CD8-positive, alpha-beta memory T cell (primary cell): ENCODE measurements around the gene KLC1. TPM values are rescaled to one million over a fixed set of nuclear protein-coding genes. Genes with fewer than 3 reads are reported as not detected.

Experiments
- CTCF ChIA-PET: fragments of 350-600 bp; sonication (Branson Sonifier 250); formaldehyde crosslinking; loops from one replicate; lab custom pipeline; 2021; ENCODE audit warnings: antibody characterized with exemption; lab: Charles Lee
- POLR2A ChIA-PET: fragments of 350-600 bp; sonication (Branson Sonifier 250); formaldehyde crosslinking; loops from one replicate; lab custom pipeline; 2021; ENCODE audit warnings: antibody characterized with exemption; lab: Charles Lee
- DNase-seq, 5 donors: peaks; one replicate each; pipeline versions ENCODE4 v3.0.0 to v3.0.0-alpha.2; 2020 to 2022; ENCODE audit warnings: mixed read lengths in 1 of 5
- H3K27ac ChIP-seq: one replicate; pipeline ENCODE4 v1.7.0; 2013; ENCODE audit warnings: low read depth, mild to moderate bottlenecking, low read length, moderate library complexity
- H3K27me3 ChIP-seq: 2 replicates; pipeline ENCODE4 v1.7.0; 2013; ENCODE audit warnings: low read length, mild to moderate bottlenecking; ENCODE audit not compliant: insufficient read depth, poor library complexity, severe bottlenecking
- H3K36me3 ChIP-seq: 2 replicates; pipeline ENCODE4 v1.7.0; 2013; ENCODE audit warnings: mild to moderate bottlenecking, low read length, moderate library complexity; ENCODE audit not compliant: insufficient read depth
- H3K4me1 ChIP-seq: 2 replicates; pipeline ENCODE4 v1.7.0; 2013; ENCODE audit warnings: mild to moderate bottlenecking, low read length, moderate library complexity; ENCODE audit not compliant: insufficient read depth
- H3K4me3 ChIP-seq: 2 replicates; pipeline ENCODE4 v1.7.0; 2013; ENCODE audit warnings: mild to moderate bottlenecking, low read length
- H3K9me3 ChIP-seq: 2 replicates; pipeline ENCODE4 v1.7.0; 2013; ENCODE audit warnings: mild to moderate bottlenecking, low read length
- H3K27ac Mint-ChIP-seq, 8 donors: one replicate each; pipeline ENCODE4 v1.8.0; 2020 to 2021; ENCODE audit warnings: mixed read lengths in 8 of 8, mild to moderate bottlenecking in 6 of 8, inconsistent platforms in 3 of 8, moderate library complexity in 3 of 8
- H3K27me3 Mint-ChIP-seq, 2 donors: one replicate each; pipeline ENCODE4 v1.8.0; 2020 to 2021; ENCODE audit warnings: mixed read lengths in 2 of 2, mild to moderate bottlenecking in 1 of 2, moderate library complexity in 1 of 2
- H3K36me3 Mint-ChIP-seq, 3 donors: one replicate each; pipeline ENCODE4 v1.8.0; 2020 to 2021; ENCODE audit warnings: mixed read lengths in 3 of 3, inconsistent platforms in 1 of 3, mild to moderate bottlenecking in 1 of 3
- H3K4me1 Mint-ChIP-seq, 3 donors: one replicate each; pipeline ENCODE4 v1.8.0; 2020 to 2021; ENCODE audit warnings: mixed read lengths in 3 of 3, inconsistent platforms in 1 of 3, mild to moderate bottlenecking in 1 of 3
- H3K4me3 Mint-ChIP-seq, 7 donors: one replicate each; pipeline ENCODE4 v1.8.0; 2020 to 2021; ENCODE audit warnings: mixed read lengths in 7 of 7, mild to moderate bottlenecking in 6 of 7, moderate library complexity in 4 of 7, inconsistent platforms in 2 of 7
- H3K9me3 Mint-ChIP-seq, 5 donors: one replicate each; pipeline ENCODE4 v1.8.0; 2020 to 2022; ENCODE audit warnings: mixed read lengths in 5 of 5, mild to moderate bottlenecking in 3 of 5, moderate library complexity in 2 of 5, inconsistent platforms in 1 of 5
- polyA plus RNA-seq: library from polyadenylated mRNA; unstranded; fragments of 300-500 nt; fragmentation: Illumina TruSeq; gene quantifications from one replicate; pipeline ENCODE4 v1.2.3, GENCODE V29; 2021
- total RNA-seq, 2 experiments: library from RNA; stranded (reverse); gene quantifications; one replicate each; pipeline ENCODE4 v1.2.3, GENCODE V29; 2021

The KLC1 gene
- total and polyA plus RNA-seq, 3 experiments from 2014 or later, result 92.0 to 143 (median 141) TPM

- DNase-seq, result peak in 2 of 5 donors; percentile 7 to 38
- ChIA-PET CTCF (interaction anchor here (1.1 kb wide), 1 partner anchor 93 kb away, joined by 3 read pairs; no protein-coding TSS in a partner anchor), POLR2A (no interaction called here)
- peaks cover 74% of the 10 kb centered on the region for H3K36me3 ChIP-seq
- Mint-ChIP-seq H3K27ac (peak overlapping the region in 3 of 8 donors; percentile 26 to 66 (median 53)), H3K27me3 (no peaks in the 10 kb centered on the region), H3K9me3 (no peaks in the 10 kb centered on the region), H3K36me3 (peaks cover 4 to 86% (median 23%) of the 10 kb centered on the region in 3 donors), H3K4me3 (no peak overlapping the region), H3K4me1 (peaks cover 0 to 3% (median 0%) of the 10 kb centered on the region in 3 donors)
- H3K27me3 ChIP-seq, result no peaks in the 10 kb centered on the region
- H3K9me3 ChIP-seq, result no peaks in the 10 kb centered on the region
- H3K4me3 ChIP-seq, result no peak overlapping the region
- H3K27ac ChIP-seq, result no peak overlapping the region
- no peaks in the 10 kb centered on the region for H3K4me1 ChIP-seq
These were observed 50.3 kb downstream of the KLC1 start for GRCh38 chr14:103679351-103679750.

- ChIA-PET CTCF (interaction anchor here (1.1 kb wide), 1 partner anchor 94 kb away, joined by 3 read pairs; no protein-coding TSS in a partner anchor), POLR2A (interaction anchor here (0.8 to 0.9 kb wide), 2 partner anchors 30 to 43 kb away, joined by 3 to 7 read pairs; no protein-coding TSS in a partner anchor)
- no peaks in the 10 kb centered on the region for H3K4me1 ChIP-seq
- H3K9me3 ChIP-seq, result no peaks in the 10 kb centered on the region
- H3K27me3 ChIP-seq, result no peaks in the 10 kb centered on the region
- Mint-ChIP-seq H3K36me3 (peaks cover 0 to 88% (median 22%) of the 10 kb centered on the region in 3 donors), H3K4me3 (no peak overlapping the region), H3K27me3 (no peaks in the 10 kb centered on the region), H3K27ac (peak overlapping the region in 1 of 8 donors; percentile 11), H3K9me3 (no peaks in the 10 kb centered on the region), H3K4me1 (peaks cover 0 to 3% (median 0%) of the 10 kb centered on the region in 3 donors)
- H3K36me3 ChIP-seq, result peaks cover 62% of the 10 kb centered on the region
- H3K27ac ChIP-seq, result no peak overlapping the region
- no peak overlapping the region for H3K4me3 ChIP-seq
- DNase-seq, result no peak
These were observed 51.6 kb downstream of the KLC1 start for GRCh38 chr14:103680491-103681231.

- no peaks in the 10 kb centered on the region for H3K9me3 ChIP-seq
- Mint-ChIP-seq H3K36me3 (peaks cover 0 to 92% (median 14%) of the 10 kb centered on the region in 3 donors), H3K27me3 (no peaks in the 10 kb centered on the region), H3K27ac (peak overlapping the region in 1 of 8 donors; percentile 88), H3K4me1 (peaks cover 0 to 4% (median 0%) of the 10 kb centered on the region in 3 donors), H3K9me3 (no peaks in the 10 kb centered on the region), H3K4me3 (no peak overlapping the region)
- H3K4me1 ChIP-seq, result no peaks in the 10 kb centered on the region
- no peak for DNase-seq
- no peaks in the 10 kb centered on the region for H3K27me3 ChIP-seq
- H3K27ac ChIP-seq, result no peak overlapping the region
- H3K36me3 ChIP-seq, result peaks cover 62% of the 10 kb centered on the region
- CTCF ChIA-PET, result no interaction called here
- POLR2A ChIA-PET, result no interaction called here
- no peak overlapping the region for H3K4me3 ChIP-seq
These were observed 54.1 kb downstream of the KLC1 start for GRCh38 chr14:103683139-103683538.

- Histone ChIP-seq H3K27ac (no peak overlapping the region), H3K4me1 (no peaks in the 10 kb centered on the region), H3K36me3 (peaks cover 52% of the 10 kb centered on the region), H3K4me3 (no peak overlapping the region), H3K9me3 (no peaks in the 10 kb centered on the region), H3K27me3 (no peaks in the 10 kb centered on the region)
- CTCF ChIA-PET, result no interaction called here
- POLR2A ChIA-PET, result no interaction called here
- Mint-ChIP-seq H3K36me3 (peaks cover 0 to 91% (median 7%) of the 10 kb centered on the region in 3 donors), H3K4me1 (peaks cover under 1 to 4% (median 2%) of the 10 kb centered on the region in 3 donors), H3K27me3 (no peaks in the 10 kb centered on the region), H3K4me3 (no peak overlapping the region), H3K27ac (peak overlapping the region in 1 of 8 donors; percentile 41), H3K9me3 (no peaks in the 10 kb centered on the region)
- no peak for DNase-seq
These were observed 55.5 kb downstream of the KLC1 start for GRCh38 chr14:103684471-103684870.

GRCh38 chr14:103684871-103685270 is 55.9 kb downstream of the KLC1 start:
- Mint-ChIP-seq H3K4me1 (peaks cover 2 to 6% (median 3%) of the 10 kb centered on the region in 3 donors), H3K4me3 (no peak overlapping the region), H3K9me3 (no peaks in the 10 kb centered on the region), H3K36me3 (peaks cover 0 to 90% (median 7%) of the 10 kb centered on the region in 3 donors), H3K27me3 (no peaks in the 10 kb centered on the region), H3K27ac (peak overlapping the region in 2 of 8 donors; percentile 34 to 51)
- Histone ChIP-seq H3K4me3 (no peak overlapping the region), H3K27me3 (no peaks in the 10 kb centered on the region), H3K27ac (no peak overlapping the region), H3K9me3 (no peaks in the 10 kb centered on the region), H3K36me3 (peaks cover 48% of the 10 kb centered on the region), H3K4me1 (no peaks in the 10 kb centered on the region)
- ChIA-PET POLR2A (no interaction called here), CTCF (no interaction called here)
- DNase-seq, result no peak

GRCh38 chr14:103685276-103686211 is 56.5 kb downstream of the KLC1 start:
- Mint-ChIP-seq H3K9me3 (no peaks in the 10 kb centered on the region), H3K4me3 (no peak overlapping the region), H3K27ac (peak overlapping the region in 1 of 8 donors; percentile 43), H3K27me3 (no peaks in the 10 kb centered on the region), H3K36me3 (peaks cover 0 to 87% (median 7%) of the 10 kb centered on the region in 3 donors), H3K4me1 (peaks cover 2 to 6% (median 3%) of the 10 kb centered on the region in 3 donors)
- Histone ChIP-seq H3K27me3 (no peaks in the 10 kb centered on the region), H3K27ac (no peak overlapping the region), H3K9me3 (no peaks in the 10 kb centered on the region), H3K4me3 (no peak overlapping the region), H3K36me3 (peaks cover 44% of the 10 kb centered on the region), H3K4me1 (no peaks in the 10 kb centered on the region)
- DNase-seq, result no peak
- ChIA-PET POLR2A (no interaction called here), CTCF (no interaction called here)

- no peak overlapping the region for H3K27ac ChIP-seq
- no peaks in the 10 kb centered on the region for H3K9me3 ChIP-seq
- H3K27me3 Mint-ChIP-seq, result no peaks in the 10 kb centered on the region
- peaks cover 2 to 6% (median 3%) of the 10 kb centered on the region in 3 donors for H3K4me1 Mint-ChIP-seq
- POLR2A ChIA-PET, result no interaction called here
- CTCF ChIA-PET, result no interaction called here
- no peaks in the 10 kb centered on the region for H3K4me1 ChIP-seq
- H3K36me3 Mint-ChIP-seq, result peaks cover 0 to 79% (median 3%) of the 10 kb centered on the region in 3 donors
- DNase-seq, result no peak
- no peak overlapping the region for H3K4me3 Mint-ChIP-seq
- H3K9me3 Mint-ChIP-seq, result no peaks in the 10 kb centered on the region
- no peaks in the 10 kb centered on the region for H3K27me3 ChIP-seq
- H3K4me3 ChIP-seq, result no peak overlapping the region
- H3K27ac Mint-ChIP-seq, result no peak overlapping the region
- H3K36me3 ChIP-seq, result peaks cover 32% of the 10 kb centered on the region
These were observed 57.9 kb downstream of the KLC1 start for GRCh38 chr14:103686831-103687485.
